Panc1 (cell line): ENCODE measurements around the gene UFD1. TPM values are rescaled to one million over a fixed set of nuclear protein-coding genes. Genes with fewer than 3 reads are reported as not detected.

Experiments used
- ATAC-seq: fragments of 200-7000 bp; cut with Tn5 transposase; 2 replicates; pipeline ENCODE4 v1.9.1; 2020; ENCODE audit warnings: mild to moderate bottlenecking, moderate library complexity
- BruUV-seq: library from RNA; stranded (reverse); fragments of 400-500 nt; replicated peaks from 2 replicates; lab custom pipeline; 2021; lab: Mats Ljungman, UMichigan
- CTCF ChIA-PET: fragments of 300-600 bp; sonication (Branson Sonifier 250); formaldehyde crosslinking; loops from one replicate; lab custom pipeline; 2022; ENCODE audit warnings: antibody characterized with exemption; lab: Charles Lee
- POLR2A ChIA-PET: fragments of 300-600 bp; sonication (Branson Sonifier 250); formaldehyde crosslinking; loops from one replicate; lab custom pipeline; 2022; ENCODE audit warnings: antibody characterized with exemption; lab: Charles Lee
- DNase-seq: peaks from one replicate; pipeline ENCODE4 v3.0.0-alpha.2; 2010; ENCODE audit warnings: low read depth, low spot score
- H3K27ac ChIP-seq: 2 replicates; pipeline ENCODE4 v1.5.1; 2011; ENCODE audit warnings: mild to moderate bottlenecking, low read length, inconsistent platforms
- H3K27me3 ChIP-seq: fragments of 200-500 bp; sonication (Bioruptor generic); 2 replicates; pipeline ENCODE4 v1.6.0; 2014; ENCODE audit warnings: low read length, inconsistent platforms; ENCODE audit not compliant: control insufficient read depth, insufficient read depth
- H3K36me3 ChIP-seq: fragments of 200-500 bp; sonication (Bioruptor generic); 2 replicates; pipeline ENCODE4 v1.5.1; 2014; ENCODE audit warnings: inconsistent platforms, mild to moderate bottlenecking, low read length, moderate library complexity; ENCODE audit not compliant: control insufficient read depth, insufficient read depth
- H3K4me1 ChIP-seq: 2 replicates; pipeline ENCODE4 v1.5.1; 2011; ENCODE audit warnings: inconsistent platforms, mild to moderate bottlenecking, low read length, moderate library complexity; ENCODE audit not compliant: control insufficient read depth, insufficient read depth
- H3K4me3 ChIP-seq, 2 experiments: 2 replicates each; pipeline ENCODE4 v1.5.1; 2011 to 2012; ENCODE audit warnings: low read depth in 2 of 2, low read length in 2 of 2, mild to moderate bottlenecking in 2 of 2, inconsistent platforms in 1 of 2, moderate library complexity in 1 of 2
- H3K9me3 ChIP-seq: fragments of 200-500 bp; sonication (Bioruptor generic); 2 replicates; pipeline ENCODE4 v1.5.1; 2014; ENCODE audit warnings: low read depth, mild to moderate bottlenecking, inconsistent platforms, low read length, moderate library complexity; ENCODE audit not compliant: control insufficient read depth, insufficient read depth
- POLR2AphosphoS5 ChIP-seq: IDR thresholded peaks from 2 replicates; pipeline ENCODE4 v1.6.1; 2012; ENCODE audit warnings: mild to moderate bottlenecking, low read depth, low read length, moderate library complexity
- REST ChIP-seq, 2 experiments: IDR thresholded peaks; 2 replicates each; pipeline ENCODE4 v1.6.1; 2011 to 2012; ENCODE audit warnings: low read depth in 2 of 2, control low read depth in 1 of 2, low read length in 1 of 2, mild to moderate bottlenecking in 1 of 2, moderate library complexity in 1 of 2; ENCODE audit not compliant: insufficient read depth in 1 of 2
- SIN3A ChIP-seq: IDR thresholded peaks from 2 replicates; pipeline ENCODE4 v1.6.1; 2012; ENCODE audit warnings: low read depth, mild to moderate bottlenecking, low read length, moderate library complexity, borderline replicate concordance; ENCODE audit not compliant: insufficient read depth
- TCF7L2 ChIP-seq: IDR thresholded peaks from 2 replicates; pipeline ENCODE4 v1.6.1; 2011; ENCODE audit warnings: mild to moderate bottlenecking, low read depth, low read length, inconsistent platforms
- in situ Hi-C: cut with HindIII; loops from 2 replicates; pipeline ENCODE4 v1.10.0; 2016; ENCODE audit warnings: low sequenced_read_pairs, low pct_unique_long_range_greater_than_20kb
- intact Hi-C: fragments of 100-400 bp; cut with micrococcal nuclease; formaldehyde crosslinking; loops from one replicate; pipeline ENCODE4 v1.10.0; 2022; ENCODE audit not compliant: unreplicated experiment
- total RNA-seq: library from RNA; stranded (reverse); gene quantifications from one replicate; pipeline ENCODE4 v1.2.1, GENCODE V29; 2021; ENCODE audit not compliant: unreplicated experiment
- TF ChIP-seq, protein P1 (sequence below): fragments of 450-650 bp; IDR thresholded peaks from 2 replicates; pipeline ENCODE4 v1.5.1; 2017; ENCODE audit warnings: mild to moderate bottlenecking

Gene UFD1
- total RNA-seq, 1 experiment from 2014 or later, result 82.8 TPM

DNA sequence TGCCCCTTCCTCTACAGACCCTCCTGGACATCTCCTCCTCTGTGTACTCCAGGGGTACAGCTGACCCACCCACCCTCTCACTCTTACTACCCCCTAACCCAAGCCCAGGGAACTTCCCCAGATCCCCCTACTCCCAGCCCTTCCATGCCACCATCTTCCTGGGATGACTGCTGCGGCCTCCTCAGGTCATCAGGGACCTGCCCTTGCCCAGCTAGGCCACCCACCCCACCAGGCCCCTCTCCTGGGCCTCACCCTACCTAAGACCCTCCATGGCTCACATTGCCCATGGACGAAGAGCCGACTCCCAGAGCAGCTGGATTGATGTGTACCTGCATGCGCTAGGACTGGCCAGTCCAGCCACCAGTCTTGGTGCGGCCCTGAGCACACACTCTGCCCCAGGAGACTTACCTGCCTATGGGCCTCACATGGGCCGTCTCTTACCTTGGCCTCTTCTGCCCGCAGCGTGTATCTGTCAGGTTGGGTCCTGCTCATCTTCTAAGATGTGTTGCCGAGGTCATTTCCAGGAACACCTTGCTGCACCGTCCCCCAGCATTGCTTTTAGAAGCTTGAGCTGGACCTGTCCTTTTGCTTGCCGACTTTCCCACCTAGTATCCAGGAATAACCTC is 47.2 kb upstream of the UFD1 start:
- intact Hi-C loops (loop anchor here (10.0 kb wide), 1 partner anchor 99 kb away; no protein-coding TSS in a partner anchor), in situ Hi-C loops (no loop called here)
- no peaks in the 10 kb centered on the region for H3K36me3 ChIP-seq
- CTCF ChIA-PET, result no interaction called here
- DNase-seq (no peak), ATAC-seq (no peak)
- H3K27me3 ChIP-seq, result no peaks in the 10 kb centered on the region
- BruUV-seq, result no TSS peak
- TF ChIP-seq, protein P1, sequence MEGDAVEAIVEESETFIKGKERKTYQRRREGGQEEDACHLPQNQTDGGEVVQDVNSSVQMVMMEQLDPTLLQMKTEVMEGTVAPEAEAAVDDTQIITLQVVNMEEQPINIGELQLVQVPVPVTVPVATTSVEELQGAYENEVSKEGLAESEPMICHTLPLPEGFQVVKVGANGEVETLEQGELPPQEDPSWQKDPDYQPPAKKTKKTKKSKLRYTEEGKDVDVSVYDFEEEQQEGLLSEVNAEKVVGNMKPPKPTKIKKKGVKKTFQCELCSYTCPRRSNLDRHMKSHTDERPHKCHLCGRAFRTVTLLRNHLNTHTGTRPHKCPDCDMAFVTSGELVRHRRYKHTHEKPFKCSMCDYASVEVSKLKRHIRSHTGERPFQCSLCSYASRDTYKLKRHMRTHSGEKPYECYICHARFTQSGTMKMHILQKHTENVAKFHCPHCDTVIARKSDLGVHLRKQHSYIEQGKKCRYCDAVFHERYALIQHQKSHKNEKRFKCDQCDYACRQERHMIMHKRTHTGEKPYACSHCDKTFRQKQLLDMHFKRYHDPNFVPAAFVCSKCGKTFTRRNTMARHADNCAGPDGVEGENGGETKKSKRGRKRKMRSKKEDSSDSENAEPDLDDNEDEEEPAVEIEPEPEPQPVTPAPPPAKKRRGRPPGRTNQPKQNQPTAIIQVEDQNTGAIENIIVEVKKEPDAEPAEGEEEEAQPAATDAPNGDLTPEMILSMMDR, result no peak
- TF ChIP-seq POLR2AphosphoS5, result no peak
- TF ChIP-seq SIN3A, result no peak
- no peak for TF ChIP-seq TCF7L2
- no peak for TF ChIP-seq REST (IDR thresholded peaks at IDR 0.05; ENCODE audit: insufficient read depth in 1 of 2, low read depth in 2 of 2, low read length in 1 of 2)
- no peaks in the 10 kb centered on the region for H3K4me1 ChIP-seq
- POLR2A ChIA-PET, result no interaction called here
- no peak overlapping the region for H3K4me3 ChIP-seq
- no peak overlapping the region for H3K27ac ChIP-seq
- H3K9me3 ChIP-seq, result no peaks in the 10 kb centered on the region

DNA sequence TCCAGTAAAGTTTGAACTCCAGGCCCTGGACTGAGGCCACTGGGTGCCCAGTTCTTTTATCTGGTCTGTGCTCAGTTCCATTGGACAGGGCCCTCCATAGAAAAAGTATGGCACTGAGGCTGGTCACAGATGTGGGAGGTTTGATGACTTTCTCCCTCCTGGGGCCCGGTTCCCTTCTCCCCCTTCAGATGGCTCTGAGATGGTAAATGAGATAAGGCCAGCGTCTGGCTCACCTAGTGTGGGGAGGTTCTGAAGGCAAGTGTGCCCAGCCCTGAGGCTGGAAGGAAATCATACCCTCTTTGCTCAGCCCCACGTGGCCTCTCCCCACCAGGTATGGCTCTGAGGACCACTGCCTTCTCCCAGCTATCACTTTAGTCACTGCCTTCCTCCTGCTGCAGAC is 46.7 kb upstream of the UFD1 start:
- H3K9me3 ChIP-seq, result no peaks in the 10 kb centered on the region
- no peaks in the 10 kb centered on the region for H3K27me3 ChIP-seq
- CTCF ChIA-PET, result no interaction called here
- intact Hi-C loops, result loop anchor here (10.0 kb wide), 1 partner anchor 99 kb away; no protein-coding TSS in a partner anchor
- no peak for TF ChIP-seq TCF7L2
- TF ChIP-seq SIN3A, result no peak
- no peak for TF ChIP-seq POLR2AphosphoS5
- TF ChIP-seq, protein P1, result no peak
- TF ChIP-seq REST (IDR thresholded peaks at IDR 0.05; ENCODE audit: insufficient read depth in 1 of 2, low read depth in 2 of 2, low read length in 1 of 2), result no peak
- H3K27ac ChIP-seq, result no peak overlapping the region
- in situ Hi-C loops, result no loop called here
- no peak overlapping the region for H3K4me3 ChIP-seq
- no TSS peak for BruUV-seq
- no peaks in the 10 kb centered on the region for H3K4me1 ChIP-seq
- no peaks in the 10 kb centered on the region for H3K36me3 ChIP-seq
- DNase-seq (no peak), ATAC-seq (no peak)
- POLR2A ChIA-PET, result no interaction called here
